GM19193 (cell line): Measurements from ENCODE around the gene IKBKG.

Source experiments
- POLR2A ChIP-seq: IDR thresholded peaks from 4 replicates; pipeline ENCODE4 v1.6.1; 2011; ENCODE audit not compliant: insufficient read depth, insufficient read length; ENCODE audit errors: extremely low read depth

Gene IKBKG

GRCh38 chrX:154516656-154517100 is 30.7 kb upstream of the IKBKG start:
- TF ChIP-seq POLR2A = no peak

GRCh38 chrX:154517101-154517781 is 30.2 kb upstream of the IKBKG start:
- TF ChIP-seq POLR2A = no peak

- TF ChIP-seq POLR2A = no peak
Measured at GRCh38 chrX:154519389-154519788, 28.0 kb upstream of the IKBKG start.

- TF ChIP-seq POLR2A = no peak
Measured at GRCh38 chrX:154525606-154526490, 21.6 kb upstream of the IKBKG start.

- no peak for TF ChIP-seq POLR2A
Measured at GRCh38 chrX:154526901-154527675, 20.3 kb upstream of the IKBKG start.

- no peak for TF ChIP-seq POLR2A
Measured at GRCh38 chrX:154529206-154529612, 18.2 kb upstream of the IKBKG start.

- TF ChIP-seq POLR2A = no peak
Measured at GRCh38 chrX:154530286-154530685, 17.1 kb upstream of the IKBKG start.

- TF ChIP-seq POLR2A = no peak
Measured at GRCh38 chrX:154531626-154532025, 15.8 kb upstream of the IKBKG start.

- no peak for TF ChIP-seq POLR2A
Measured at GRCh38 chrX:154532690-154533089, 14.7 kb upstream of the IKBKG start.

- TF ChIP-seq POLR2A = no peak
Measured at GRCh38 chrX:154534526-154535322, 12.7 kb upstream of the IKBKG start.

- TF ChIP-seq POLR2A = no peak
Measured at GRCh38 chrX:154535892-154536291, 11.5 kb upstream of the IKBKG start.

GRCh38 chrX:154539077-154539476 is 8.3 kb upstream of the IKBKG start:
- TF ChIP-seq POLR2A = no peak

- no peak for TF ChIP-seq POLR2A
Measured at GRCh38 chrX:154540897-154541535, 6.4 kb upstream of the IKBKG start.

GRCh38 chrX:154541589-154541895 is 5.9 kb upstream of the IKBKG start:
- TF ChIP-seq POLR2A = no peak
